H1 (cell line): ENCODE measurements around the gene CASP9. TPM values are rescaled to one million over a fixed set of nuclear protein-coding genes. Genes with fewer than 3 reads are reported as not detected.

Experiments used
- CTCF ChIA-PET: fragments of 300-600 bp; sonication (Branson Sonifier 250); formaldehyde crosslinking; loops from one replicate; lab custom pipeline; 2021; ENCODE audit not compliant: partially characterized antibody; lab: Charles Lee
- POLR2A ChIA-PET: fragments of 300-600 bp; sonication (Branson Sonifier 250); formaldehyde crosslinking; loops from one replicate; lab custom pipeline; 2021; ENCODE audit warnings: inconsistent platforms; ENCODE audit not compliant: partially characterized antibody; lab: Charles Lee
- DNase-seq, 2 experiments: peaks; one replicate each; pipeline versions ENCODE4 v3.0.0 to v3.0.0-alpha.2; 2010 to 2022; ENCODE audit warnings: low spot score in 2 of 2, low read depth in 1 of 2, mixed read lengths in 1 of 2
- FAIRE-seq: peaks from 2 replicates; lab custom pipeline; 2011; peaks lifted over from hg19 to GRCh38; lab: Jason Lieb, UNC
- H2AFZ ChIP-seq: 2 replicates; pipeline ENCODE4 v1.8.1; 2012; ENCODE audit warnings: low read length, inconsistent platforms
- H2AK5ac ChIP-seq: 2 replicates; pipeline ENCODE4 v1.6.1; 2013; ENCODE audit warnings: low read depth, low read length
- H2BK120ac ChIP-seq: replicated peaks from 2 replicates; pipeline ENCODE3; 2013; ENCODE audit warnings: low read depth, low read length, inconsistent platforms
- H2BK12ac ChIP-seq: 2 replicates; pipeline ENCODE4 v1.6.1; 2013; ENCODE audit warnings: low read depth, low read length
- H2BK15ac ChIP-seq: 2 replicates; pipeline ENCODE4 v1.6.1; 2013; ENCODE audit warnings: low read length
- H2BK20ac ChIP-seq: 2 replicates; pipeline ENCODE4 v1.6.1; 2013; ENCODE audit warnings: low read length
- H2BK5ac ChIP-seq: 2 replicates; pipeline ENCODE4 v1.6.1; 2013; ENCODE audit warnings: low read depth, low read length
- H3K14ac ChIP-seq: 2 replicates; pipeline ENCODE4 v1.6.1; 2013; ENCODE audit warnings: inconsistent platforms; ENCODE audit not compliant: insufficient read length
- H3K18ac ChIP-seq: 2 replicates; pipeline ENCODE4 v1.6.1; 2013; ENCODE audit warnings: low read length; ENCODE audit errors: extremely low read depth
- H3K23ac ChIP-seq: 2 replicates; pipeline ENCODE4 v1.6.1; 2013; ENCODE audit warnings: inconsistent platforms; ENCODE audit not compliant: insufficient read length
- H3K23me2 ChIP-seq: 2 replicates; pipeline ENCODE4 v1.6.1; 2013; ENCODE audit warnings: low read depth, low read length
- H3K27ac ChIP-seq: 2 replicates; pipeline ENCODE4 v1.6.1; 2011; ENCODE audit warnings: low read depth, low read length, inconsistent platforms
- H3K27me3 ChIP-seq, 4 experiments: replicated peaks in 1 of 4; 1 replicate in 1 of 4; 2 replicates in 3 of 4; pipeline versions ENCODE4 v1.6.1 to v1.8.1; 2011 to 2013; ENCODE audit warnings: low read length in 3 of 4, mild to moderate bottlenecking in 3 of 4, inconsistent platforms in 2 of 4, mixed read lengths in 2 of 4, moderate library complexity in 1 of 4; ENCODE audit not compliant: control insufficient read depth in 3 of 4, insufficient read depth in 3 of 4; ENCODE audit errors: extremely low read depth in 1 of 4
- H3K36me3 ChIP-seq, 4 experiments: 2 replicates each; pipeline versions ENCODE4 v1.6.1 to v1.8.1; 2011 to 2013; ENCODE audit warnings: mild to moderate bottlenecking in 4 of 4, low read length in 3 of 4, moderate library complexity in 2 of 4, control low read depth in 1 of 4, inconsistent platforms in 1 of 4; ENCODE audit not compliant: insufficient read depth in 4 of 4, control insufficient read depth in 2 of 4
- H3K4ac ChIP-seq: replicated peaks from 2 replicates; pipeline ENCODE3; 2013; ENCODE audit warnings: low read length, low read depth, mixed read lengths, inconsistent platforms; ENCODE audit not compliant: insufficient read length
- H3K4me1 ChIP-seq, 4 experiments: replicated peaks in 1 of 4; 1 replicate in 1 of 4; 2 replicates in 3 of 4; pipeline versions ENCODE4 v1.6.1 to v1.8.1; 2011 to 2013; ENCODE audit warnings: low read length in 3 of 4, inconsistent platforms in 2 of 4, mixed read lengths in 1 of 4; ENCODE audit not compliant: insufficient read depth in 4 of 4, control insufficient read depth in 3 of 4
- H3K4me2 ChIP-seq, 2 experiments: 2 replicates each; pipeline versions ENCODE4 v1.6.1 to v1.8.1; 2011 to 2013; ENCODE audit warnings: low read depth in 2 of 2, low read length in 2 of 2, control low read depth in 1 of 2, inconsistent platforms in 1 of 2, mild to moderate bottlenecking in 1 of 2; ENCODE audit not compliant: insufficient read depth in 1 of 2
- H3K4me3 ChIP-seq, 4 experiments: fragments of 200-600, 300-600 bp in 1 of 4; sonication (generic), shearing (Covaris generic), sonication (Bioruptor Twin) in 1 of 4; 2 replicates each; pipeline versions ENCODE4 v1.5.1 to v1.8.1; 2011 to 2016; ENCODE audit warnings: low read length in 4 of 4, low read depth in 3 of 4, control low read depth in 2 of 4, inconsistent platforms in 2 of 4, mild to moderate bottlenecking in 2 of 4, mixed read lengths in 1 of 4, moderate library complexity in 1 of 4; ENCODE audit not compliant: insufficient read depth in 2 of 4; ENCODE audit errors: extremely low read depth in 1 of 4
- H3K56ac ChIP-seq: replicated peaks from 2 replicates; pipeline ENCODE3; 2013; ENCODE audit warnings: low read depth, mild to moderate bottlenecking, mixed read lengths, low read length, inconsistent platforms; ENCODE audit not compliant: insufficient read length
- H3K79me1 ChIP-seq: 2 replicates; pipeline ENCODE4 v1.6.1; 2013; ENCODE audit warnings: low read depth, low read length, control low read depth
- H3K79me2 ChIP-seq, 2 experiments: 2 replicates each; pipeline versions ENCODE4 v1.6.1 to v1.8.1; 2012 to 2013; ENCODE audit warnings: low read length in 2 of 2, mild to moderate bottlenecking in 2 of 2, inconsistent platforms in 1 of 2; ENCODE audit not compliant: insufficient read depth in 2 of 2, control insufficient read depth in 1 of 2
- H3K9ac ChIP-seq, 4 experiments: replicated peaks in 1 of 4; 1 replicate in 1 of 4; 2 replicates in 3 of 4; pipeline versions ENCODE4 v1.6.1 to v1.8.1; 2011 to 2013; ENCODE audit warnings: low read depth in 3 of 4, low read length in 3 of 4, control low read depth in 2 of 4, mild to moderate bottlenecking in 2 of 4, moderate library complexity in 2 of 4, inconsistent platforms in 1 of 4; ENCODE audit errors: extremely low read depth in 1 of 4
- H3K9me3 ChIP-seq, 2 experiments: 2 replicates each; pipeline versions ENCODE4 v1.6.1 to v1.8.1; 2012 to 2013; ENCODE audit warnings: mild to moderate bottlenecking in 2 of 2, moderate library complexity in 2 of 2, control low read depth in 1 of 2, inconsistent platforms in 1 of 2, low read depth in 1 of 2, low read length in 1 of 2, mixed read lengths in 1 of 2; ENCODE audit not compliant: insufficient read depth in 2 of 2
- H4K20me1 ChIP-seq, 2 experiments: replicated peaks in 1 of 2; 2 replicates each; pipeline versions ENCODE3 to v1.8.1; 2011 to 2013; ENCODE audit warnings: inconsistent platforms in 2 of 2, low read length in 2 of 2, mild to moderate bottlenecking in 1 of 2; ENCODE audit not compliant: insufficient read depth in 2 of 2, control insufficient read depth in 1 of 2
- H4K5ac ChIP-seq: 2 replicates; pipeline ENCODE4 v1.6.1; 2013; ENCODE audit warnings: low read length, low read depth, mixed read lengths, inconsistent platforms; ENCODE audit not compliant: insufficient read length
- H4K8ac ChIP-seq: 2 replicates; pipeline ENCODE4 v1.8.0; 2013; ENCODE audit warnings: mild to moderate bottlenecking, moderate library complexity, low read length, inconsistent platforms; ENCODE audit not compliant: insufficient read depth; ENCODE audit errors: extremely low read depth
- H4K91ac ChIP-seq: replicated peaks from 2 replicates; pipeline ENCODE3; 2013; ENCODE audit warnings: low read length, mixed read lengths, inconsistent platforms; ENCODE audit not compliant: insufficient read length
- ATF2 ChIP-seq: IDR thresholded peaks from 2 replicates; pipeline ENCODE4 v1.6.1; 2012; ENCODE audit warnings: low read length, inconsistent platforms
- CEBPB ChIP-seq: IDR thresholded peaks from 2 replicates; pipeline ENCODE4 v1.6.1; 2012; ENCODE audit warnings: low read depth, low read length
- NRF1 ChIP-seq: IDR thresholded peaks from 2 replicates; pipeline ENCODE4 v1.6.1; 2011; ENCODE audit warnings: mild to moderate bottlenecking, low read depth, low read length, improper control_type of control experiment
- POLR2A ChIP-seq, 2 experiments: IDR thresholded peaks; 1 replicate in 1 of 2; 2 replicates in 1 of 2; pipeline ENCODE4 v1.6.1; 2011; ENCODE audit warnings: low read depth in 2 of 2, low read length in 2 of 2, mild to moderate bottlenecking in 2 of 2; ENCODE audit errors: control extremely low read depth in 1 of 2
- RBBP5 ChIP-seq: IDR thresholded peaks from 2 replicates; pipeline ENCODE4 v1.7.1; 2012; ENCODE audit warnings: low read depth, mild to moderate bottlenecking, inconsistent platforms, low read length, moderate library complexity, borderline replicate concordance
- SP2 ChIP-seq: IDR thresholded peaks from 2 replicates; pipeline ENCODE4 v1.6.1; 2012; ENCODE audit warnings: mild to moderate bottlenecking, low read length, inconsistent platforms
- WGBS, 2 experiments: shearing (Covaris generic) in 1 of 2; methylation state at CpG; one replicate each; pipeline versions ENCODE4 v1.1.6 to v1.1.7; 2013 to 2015; ENCODE audit warnings: low lambda C conversion rate in 2 of 2, mixed read lengths in 2 of 2, inconsistent platforms in 1 of 2, low coverage in 1 of 2, missing lambda C conversion rate in 1 of 2; ENCODE audit not compliant: insufficient replicate concordance in 2 of 2, insufficient coverage in 1 of 2, insufficient read length in 1 of 2; ENCODE audit errors: extremely low coverage in 1 of 2, missing lambda C conversion rate in 1 of 2; 5-methylcytosine and 5-hydroxymethylcytosine counted together
- polyA plus RNA-seq, 7 experiments: library from polyadenylated mRNA; depleted of rRNA in 3 of 7; stranded (reverse) in 5 of 7; unstranded in 2 of 7; fragments of >200 nt in 5 of 7; fragments of 200-250 nt in 2 of 7; gene quantifications; 1 replicate in 5 of 7; 2 replicates in 1 of 7; 4 replicates in 1 of 7; pipeline versions ENCODE4 v1.2.1 to v1.2.3, GENCODE V29; 2011 to 2013; ENCODE audit warnings: missing spikeins in 2 of 7, mixed read lengths in 2 of 7
- total RNA-seq: library from RNA; stranded (reverse); fragmentation: NEBNext Ultra II Directional; extraction: Animal tissue kit (Norgen Biotek cat#: 25700); gene quantifications from 2 replicates; pipeline ENCODE4 v1.2.1, GENCODE V29; 2021

Gene CASP9
- total and polyA plus RNA-seq, 2 of the 8 experiments (the other 6 are each of a cell fraction or from before 2014, with no cell fraction given): 14.8 to 36.3 TPM

GRCh38 chr1:15513192-15513591, 10.8 kb downstream of the CASP9 start:
- Histone ChIP-seq H2BK15ac (no peak overlapping the region), H3K56ac (no peak overlapping the region), H3K4me3 (no peak overlapping the region), H4K5ac (no peak overlapping the region), H3K4me1 (peaks cover 3 to 15% (median 7%) of the 10 kb centered on the region in 4 experiments), H3K4me2 (no peak overlapping the region), H2BK20ac (no peak overlapping the region), H3K79me2 (peaks cover 0 to 13% of the 10 kb centered on the region in 2 experiments; a peak in 2 of 4 replicates), H3K9ac (no peak overlapping the region), H3K18ac (no peak overlapping the region), H3K23me2 (no peaks in the 10 kb centered on the region), H2AFZ (no peak overlapping the region), H4K91ac (no peak overlapping the region), H3K23ac (no peak overlapping the region), H3K79me1 (peaks cover 6% of the 10 kb centered on the region; the same call in 1 of the 2 replicates), H2BK5ac (no peak overlapping the region), H3K27me3 (no peaks in the 10 kb centered on the region), H2AK5ac (no peak overlapping the region), H3K36me3 (peaks cover 0 to 21% (median 6%) of the 10 kb centered on the region in 4 experiments; a peak in 5 of 8 replicates), H3K27ac (no peak overlapping the region), H3K14ac (no peak overlapping the region), H3K4ac (no peak overlapping the region), H2BK120ac (no peak overlapping the region), H4K8ac (no peak overlapping the region), H4K20me1 (no peaks in the 10 kb centered on the region), H2BK12ac (no peak overlapping the region), H3K9me3 (no peaks in the 10 kb centered on the region)
- FAIRE-seq: no peak
- WGBS, 2 experiments: 95% methylated on average over 4 of the region's 4 CpGs; no CpG with 5 or more reads in 1 of the 2 experiments
- ChIA-PET CTCF (interaction anchor here (1.4 kb wide), 1 partner anchor 82 kb away, joined by 3 read pairs; no protein-coding TSS in a partner anchor), POLR2A (interaction anchor here (2.4 kb wide), 1 partner anchor 11 kb away, joined by 7 read pairs; the partner anchor contains the start of gene CASP9)
- DNase-seq: no peak
- TF ChIP-seq ATF2 (no peak), CEBPB (no peak), RBBP5 (no peak), POLR2A (IDR thresholded peaks at IDR 0.05; ENCODE audit: control extremely low read depth in 1 of 2, low read depth in 2 of 2, low read length in 2 of 2) (no peak), NRF1 (no peak), SP2 (no peak)
